Measurements from ENCODE around the gene HNRNPLL.

GRCh38 chr2:38546585-38546984 is 56.1 kb downstream of the HNRNPLL start:
- TF ChIP-seq CTCF (IDR thresholded peaks at IDR 0.05) = no peak
- no peak for TF ChIP-seq POLR2A (IDR thresholded peaks at IDR 0.05)

All from testis (tissue), 2 donors.